NCI-H187 treated with DMSO at 0.1 percent for 48 hours (cell line): ENCODE results near the gene TMEM181.
"Not testable (repeated sequence)": the region's sequence is repeated elsewhere in the genome, so short reads cannot be mapped to it uniquely, and the experiment has no call there.

Source experiments
- DNase-seq: peaks from one replicate; lab custom pipeline; 2025; lab: John Stamatoyannopoulos, UW

Gene TMEM181

GRCh38 chr6:158643836-158644230 lies 83.9 kb downstream of the TMEM181 start:
- DNase-seq = no peak

GRCh38 chr6:158644231-158645063 lies 84.6 kb downstream of the TMEM181 start, which contains the start of gene DYNLT1:
DYNLT1 (minus strand) TSS chr6:158644743; CDS start chr6:158644708, 35 bp downstream.
- peak; percentile 66 for DNase-seq

- DNase-seq = no peak
Observed at GRCh38 chr6:158645064-158646022, 85.5 kb downstream of the TMEM181 start.

- no peak for DNase-seq
Observed at GRCh38 chr6:158646023-158646910, 86.4 kb downstream of the TMEM181 start.

GRCh38 chr6:158647501-158647900 lies 87.6 kb downstream of the TMEM181 start:
- DNase-seq = no peak

- no peak for DNase-seq
Observed at GRCh38 chr6:158648682-158649131, 88.8 kb downstream of the TMEM181 start.

- DNase-seq = peak; percentile 50
Observed at GRCh38 chr6:158649289-158650143, 89.6 kb downstream of the TMEM181 start, which contains the start of gene SYTL3. SYTL3 (plus strand) TSS chr6:158650054; CDS start chr6:158663269, 13,215 bp downstream.

GRCh38 chr6:158651981-158652737 lies 92.3 kb downstream of the TMEM181 start:
- DNase-seq = not testable (repeated sequence)

GRCh38 chr6:158653577-158654354 lies 93.9 kb downstream of the TMEM181 start:
- no peak for DNase-seq

- DNase-seq = no peak
Observed at GRCh38 chr6:158654498-158654897, 94.6 kb downstream of the TMEM181 start.

GRCh38 chr6:158654960-158655489 lies 95.1 kb downstream of the TMEM181 start:
- no peak for DNase-seq

- DNase-seq = peak; percentile 73
Observed at GRCh38 chr6:158655569-158656450, 95.9 kb downstream of the TMEM181 start.

- not testable (repeated sequence) for DNase-seq
Observed at GRCh38 chr6:158656986-158657385, 97.1 kb downstream of the TMEM181 start.

GRCh38 chr6:158660333-158660754 lies 100.5 kb downstream of the TMEM181 start:
- DNase-seq = peak; percentile 93

- no peak for DNase-seq
Observed at GRCh38 chr6:158661156-158661685, 101.3 kb downstream of the TMEM181 start.

GRCh38 chr6:158662607-158662953 lies 102.7 kb downstream of the TMEM181 start:
- no peak for DNase-seq

GRCh38 chr6:158662954-158663624 lies 103.2 kb downstream of the TMEM181 start:
- DNase-seq = peak; percentile 73
